ENCODE results near the gene CMTM8. TPM values are rescaled to one million over a fixed set of nuclear protein-coding genes. Genes with fewer than 3 reads are reported as not detected.

Gene CMTM8
- total and polyA plus RNA-seq, 3 experiments from 2014 or later = 3.3 to 4.1 (median 3.3) TPM

DNA sequence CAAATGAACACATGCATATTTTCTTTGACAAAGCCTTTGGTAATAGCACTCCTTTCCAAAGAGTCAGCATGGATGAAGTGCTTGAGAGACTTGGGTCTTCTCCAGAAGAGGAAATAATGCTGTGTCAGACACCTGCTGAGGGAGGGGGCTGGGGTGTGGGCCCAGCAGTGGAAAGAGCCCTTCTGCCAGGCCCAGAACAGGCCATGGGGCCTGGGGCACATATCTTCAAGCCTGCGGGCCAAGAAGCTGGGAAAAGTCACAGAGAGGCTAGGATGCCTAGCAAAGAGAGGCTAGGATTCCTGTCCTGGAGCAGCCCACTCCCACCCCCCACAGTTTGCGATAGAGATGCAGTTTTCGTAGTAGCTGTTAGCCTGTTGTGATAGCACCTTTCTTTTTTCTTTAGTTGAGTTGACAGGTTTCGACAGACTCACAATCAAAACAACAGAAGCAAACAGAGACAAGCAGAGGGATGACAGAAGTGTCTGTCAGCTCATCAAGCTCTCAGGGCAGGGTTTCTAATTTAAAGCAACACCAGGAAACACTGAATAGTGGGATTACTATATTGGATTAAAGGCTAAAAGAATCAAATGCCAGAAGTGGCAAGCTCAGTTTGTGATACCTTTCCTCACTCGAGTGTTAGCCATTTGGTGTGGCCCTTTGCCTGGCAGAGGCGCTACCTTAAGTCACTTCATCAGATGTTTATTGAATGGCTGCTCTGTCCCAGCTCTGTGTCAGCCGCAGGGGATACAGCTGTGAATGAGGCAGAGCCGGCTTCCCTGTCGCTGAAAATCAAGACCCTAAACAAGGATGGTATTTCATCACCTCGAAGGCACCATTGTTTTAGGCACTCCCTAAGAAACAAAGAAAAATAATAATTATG lies 172.1 kb downstream of the CMTM8 start:
- Mint-ChIP-seq H3K4me3 (peak overlapping the region in 1 of 7 donors; percentile 16), H3K27ac (peak overlapping the region; percentile 9 to 78 (median 56)), H3K36me3 (peaks cover 0 to 27% (median 3%) of the 10 kb centered on the region in 3 donors), H3K27me3 (no peaks in the 10 kb centered on the region), H3K9me3 (no peaks in the 10 kb centered on the region), H3K4me1 (peaks cover 34 to 93% (median 46%) of the 10 kb centered on the region in 3 donors)
- Histone ChIP-seq H3K4me1 (ENCODE audit: insufficient read depth, low read length) (peaks cover 41% of the 10 kb centered on the region), H3K27me3 (ENCODE audit: insufficient read depth, low read length, poor library complexity, severe bottlenecking) (no peaks in the 10 kb centered on the region), H3K36me3 (ENCODE audit: insufficient read depth, low read length) (no peaks in the 10 kb centered on the region), H3K9me3 (ENCODE audit: low read length) (no peaks in the 10 kb centered on the region), H3K4me3 (ENCODE audit: low read length) (no peak overlapping the region), H3K27ac (ENCODE audit: low read depth, low read length) (no peak overlapping the region)
- ChIA-PET CTCF (interaction anchor here (0.7 to 6.4 kb wide), 5 partner anchors 16 to 87 kb away, joined by 3 to 39 read pairs (median 4); no protein-coding TSS in a partner anchor), POLR2A (no interaction called here)
- DNase-seq = no peak

DNA sequence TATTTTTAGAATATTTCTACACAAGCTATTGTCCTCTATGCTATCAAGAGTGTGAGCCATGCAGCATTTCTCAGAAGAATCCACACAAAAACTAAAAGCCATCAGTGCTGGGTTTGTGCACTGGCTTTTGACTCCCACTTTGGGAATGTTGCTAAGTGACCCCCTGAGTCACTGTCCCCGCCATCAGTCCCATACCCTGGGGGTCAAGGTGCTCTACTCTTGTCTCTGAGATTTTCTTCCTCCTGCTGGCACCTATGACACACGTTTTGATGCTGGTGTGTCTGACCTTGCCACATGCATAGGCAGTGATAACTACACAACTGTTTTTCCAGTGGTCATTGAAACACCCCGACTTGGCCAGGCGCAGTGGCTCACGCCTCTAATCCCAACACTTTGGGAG lies 173.0 kb downstream of the CMTM8 start:
- Histone ChIP-seq H3K4me3 (ENCODE audit: low read length) (no peak overlapping the region), H3K9me3 (ENCODE audit: low read length) (no peaks in the 10 kb centered on the region), H3K27ac (ENCODE audit: low read depth, low read length) (no peak overlapping the region), H3K27me3 (ENCODE audit: insufficient read depth, low read length, poor library complexity, severe bottlenecking) (no peaks in the 10 kb centered on the region), H3K4me1 (ENCODE audit: insufficient read depth, low read length) (peaks cover 47% of the 10 kb centered on the region), H3K36me3 (ENCODE audit: insufficient read depth, low read length) (no peaks in the 10 kb centered on the region)
- peak overlapping the region in 4 of 8 donors; percentile 26 to 91 (median 80) for H3K27ac Mint-ChIP-seq
- DNase-seq = no peak
- no peaks in the 10 kb centered on the region for H3K9me3 Mint-ChIP-seq
- peaks cover 0 to 19% (median 3%) of the 10 kb centered on the region in 3 donors for H3K36me3 Mint-ChIP-seq
- H3K27me3 Mint-ChIP-seq = no peaks in the 10 kb centered on the region
- peak overlapping the region in 1 of 7 donors; percentile 3 for H3K4me3 Mint-ChIP-seq
- ChIA-PET CTCF (interaction anchor here (1.1 to 6.4 kb wide), 3 partner anchors 15 to 86 kb away, joined by 3 to 39 read pairs (median 12); no protein-coding TSS in a partner anchor), POLR2A (no interaction called here)
- H3K4me1 Mint-ChIP-seq = peaks cover 37 to 92% (median 52%) of the 10 kb centered on the region in 3 donors

DNA sequence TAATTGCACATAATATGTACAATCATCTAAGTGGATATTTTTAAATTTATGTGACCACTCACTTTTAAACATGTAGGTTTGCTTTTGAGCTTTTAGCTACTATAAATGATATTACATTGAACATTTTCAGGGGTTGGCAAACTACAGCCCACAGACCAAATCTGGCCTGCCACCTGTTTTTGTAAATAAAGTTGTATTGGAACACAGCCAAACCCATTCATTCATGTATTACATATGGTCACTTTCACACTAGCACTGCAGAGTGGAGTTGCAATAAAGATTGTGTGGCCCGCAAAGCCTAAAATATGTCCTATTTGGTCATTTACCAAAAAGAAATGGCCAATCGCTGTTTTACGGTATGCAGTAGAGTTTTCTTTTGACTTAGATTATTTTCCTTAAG lies 174.4 kb downstream of the CMTM8 start:
- Mint-ChIP-seq H3K27ac (peak overlapping the region in 5 of 8 donors; percentile 53 to 96 (median 67)), H3K36me3 (peaks cover 0 to 10% (median 5%) of the 10 kb centered on the region in 3 donors), H3K4me3 (no peak overlapping the region), H3K9me3 (no peaks in the 10 kb centered on the region), H3K4me1 (peaks cover 39 to 92% (median 58%) of the 10 kb centered on the region in 3 donors), H3K27me3 (no peaks in the 10 kb centered on the region)
- H3K27me3 ChIP-seq (ENCODE audit: insufficient read depth, low read length, poor library complexity, severe bottlenecking) = no peaks in the 10 kb centered on the region
- CTCF ChIA-PET = interaction anchor here (1.1 to 6.4 kb wide), 5 partner anchors 10 to 43 kb away, joined by 3 to 39 read pairs (median 8); no protein-coding TSS in a partner anchor
- H3K27ac ChIP-seq (ENCODE audit: low read depth, low read length) = no peak overlapping the region
- DNase-seq = no peak
- H3K4me1 ChIP-seq (ENCODE audit: insufficient read depth, low read length) = peaks cover 56% of the 10 kb centered on the region
- no peak overlapping the region for H3K4me3 ChIP-seq (ENCODE audit: low read length)
- POLR2A ChIA-PET = no interaction called here
- no peaks in the 10 kb centered on the region for H3K36me3 ChIP-seq (ENCODE audit: insufficient read depth, low read length)
- H3K9me3 ChIP-seq (ENCODE audit: low read length) = no peaks in the 10 kb centered on the region

DNA sequence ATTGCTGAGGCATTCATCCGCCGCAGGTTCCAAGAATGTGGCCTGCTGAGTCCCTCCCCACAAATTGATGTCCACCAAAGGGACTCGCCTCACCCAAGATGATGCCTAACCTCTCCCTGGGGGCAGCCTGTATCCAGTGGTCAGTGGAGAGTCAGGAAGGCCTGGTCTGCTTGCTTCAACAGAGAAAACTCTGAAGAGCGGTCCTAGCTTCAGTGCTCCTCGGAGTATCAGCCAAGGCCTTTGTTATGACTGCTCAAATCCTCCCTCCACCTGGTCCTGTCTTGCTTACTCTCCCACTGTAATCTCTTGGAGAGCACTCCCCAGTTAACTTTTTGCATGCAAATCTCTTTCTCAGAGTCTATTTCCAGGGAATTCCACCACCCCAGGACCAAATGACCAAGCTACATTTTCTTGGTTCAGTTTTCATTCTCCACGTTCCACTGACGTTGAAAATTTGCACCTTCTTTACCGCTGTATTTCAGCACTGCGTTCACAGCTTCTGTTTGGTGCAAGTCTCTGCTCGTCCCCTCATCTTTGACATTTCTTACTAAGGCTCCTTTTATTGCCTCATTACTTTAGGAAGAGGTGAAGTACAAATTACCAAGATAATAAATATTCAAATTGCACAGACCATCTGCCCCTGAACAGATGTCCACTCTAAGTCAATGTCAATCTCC lies 175.5 kb downstream of the CMTM8 start:
- Mint-ChIP-seq H3K4me3 (peak overlapping the region in 6 of 7 donors; percentile 5 to 84 (median 58)), H3K27me3 (no peaks in the 10 kb centered on the region), H3K36me3 (peaks cover 0 to 8% (median 5%) of the 10 kb centered on the region in 3 donors), H3K9me3 (no peaks in the 10 kb centered on the region), H3K27ac (peak overlapping the region; percentile 94 to 98 (median 96)), H3K4me1 (peaks cover 43 to 93% (median 63%) of the 10 kb centered on the region in 3 donors)
- H3K36me3 ChIP-seq (ENCODE audit: insufficient read depth, low read length) = no peaks in the 10 kb centered on the region
- no peak for DNase-seq
- no peak overlapping the region for H3K27ac ChIP-seq (ENCODE audit: low read depth, low read length)
- ChIA-PET POLR2A (interaction anchor here (0.6 to 2.7 kb wide), 9 partner anchors 10 to 299 kb away, joined by 3 to 15 read pairs (median 5); no protein-coding TSS in a partner anchor), CTCF (interaction anchor here (0.8 to 6.4 kb wide), 16 partner anchors 11 to 118 kb away, joined by 3 to 39 read pairs (median 4); partner anchors contain the start of gene CMTM7)
- H3K9me3 ChIP-seq (ENCODE audit: low read length) = no peaks in the 10 kb centered on the region
- H3K4me3 ChIP-seq (ENCODE audit: low read length) = no peak overlapping the region
- H3K4me1 ChIP-seq (ENCODE audit: insufficient read depth, low read length) = peaks cover 66% of the 10 kb centered on the region
- no peaks in the 10 kb centered on the region for H3K27me3 ChIP-seq (ENCODE audit: insufficient read depth, low read length, poor library complexity, severe bottlenecking)

DNA sequence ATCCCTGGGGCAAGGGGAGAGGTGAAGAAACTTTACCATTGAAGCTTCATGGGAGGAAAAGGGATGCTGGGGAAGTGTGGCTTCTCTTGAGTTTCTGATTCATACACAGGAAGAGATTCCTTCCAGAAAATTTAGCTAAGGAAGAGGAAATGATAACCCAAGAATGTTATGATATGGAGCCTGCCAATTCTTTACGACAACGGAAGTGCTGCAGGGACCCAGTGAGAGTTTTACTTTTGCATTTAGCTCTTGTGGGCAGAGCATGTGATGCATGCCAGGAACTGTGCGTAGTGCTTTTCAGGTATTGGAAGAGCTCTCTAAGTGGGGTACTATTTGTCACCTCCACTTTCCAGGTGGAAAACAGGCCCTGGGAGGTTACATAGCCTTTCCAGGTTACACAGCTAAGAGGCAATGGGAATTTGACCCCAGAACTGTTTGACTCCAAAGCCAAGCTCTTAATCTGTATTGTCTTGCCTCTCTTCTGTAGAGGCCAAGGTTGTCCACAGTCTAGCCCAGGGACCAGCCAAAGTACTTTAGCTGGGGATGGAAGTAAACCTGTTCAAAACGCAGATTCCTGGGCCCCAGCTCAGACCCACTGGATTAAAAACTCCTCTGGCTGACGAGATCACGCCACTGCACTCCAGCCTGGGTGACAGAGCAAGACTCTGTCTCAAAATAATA lies 176.2 kb downstream of the CMTM8 start:
- peak in 3 of 5 donors; percentile 51 to 72 (median 71) for DNase-seq
- CTCF ChIA-PET = interaction anchor here (0.8 to 6.4 kb wide), 15 partner anchors 12 to 119 kb away, joined by 3 to 39 read pairs (median 4); partner anchors contain the start of gene CMTM7
- no peaks in the 10 kb centered on the region for H3K36me3 ChIP-seq (ENCODE audit: insufficient read depth, low read length)
- H3K27me3 ChIP-seq (ENCODE audit: insufficient read depth, low read length, poor library complexity, severe bottlenecking) = no peaks in the 10 kb centered on the region
- no peaks in the 10 kb centered on the region for H3K9me3 ChIP-seq (ENCODE audit: low read length)
- H3K27ac Mint-ChIP-seq = peak overlapping the region; percentile 94 to 98 (median 96)
- peak overlapping the region; percentile 5 to 84 (median 60) for H3K4me3 Mint-ChIP-seq
- peaks cover 0 to 4% (median 2%) of the 10 kb centered on the region in 3 donors for H3K36me3 Mint-ChIP-seq
- H3K9me3 Mint-ChIP-seq = no peaks in the 10 kb centered on the region
- H3K4me1 ChIP-seq (ENCODE audit: insufficient read depth, low read length) = peaks cover 72% of the 10 kb centered on the region
- peaks cover 45 to 93% (median 66%) of the 10 kb centered on the region in 3 donors for H3K4me1 Mint-ChIP-seq
- H3K4me3 ChIP-seq (ENCODE audit: low read length) = no peak overlapping the region
- no peak overlapping the region for H3K27ac ChIP-seq (ENCODE audit: low read depth, low read length)
- POLR2A ChIA-PET = interaction anchor here (0.6 to 2.7 kb wide), 10 partner anchors 9 to 299 kb away, joined by 3 to 15 read pairs (median 4); no protein-coding TSS in a partner anchor
- H3K27me3 Mint-ChIP-seq = no peaks in the 10 kb centered on the region

DNA sequence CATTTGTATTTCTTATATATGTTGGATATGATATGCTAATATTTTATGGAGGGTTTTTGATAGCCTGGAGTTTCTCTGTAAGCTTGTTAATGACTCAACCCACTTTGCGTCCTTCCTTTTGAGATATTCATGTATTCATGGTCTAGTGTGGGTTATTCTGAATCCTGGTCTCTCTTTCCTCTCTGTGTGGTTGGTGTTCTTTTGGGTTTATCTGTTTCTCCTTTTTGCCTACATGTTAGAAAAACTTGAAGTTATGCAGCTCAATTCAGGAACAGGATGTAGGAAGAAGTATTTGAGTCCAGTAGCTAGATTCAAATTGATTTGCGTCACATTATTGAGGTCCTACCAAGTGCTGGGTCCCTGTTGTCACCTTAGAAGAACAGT lies 181.3 kb downstream of the CMTM8 start:
- POLR2A ChIA-PET = interaction anchor here (0.5 kb wide), 1 partner anchor 39 kb away, joined by 3 read pairs; no protein-coding TSS in a partner anchor
- H3K4me1 ChIP-seq (ENCODE audit: insufficient read depth, low read length) = peaks cover 94% of the 10 kb centered on the region
- no peak overlapping the region for H3K4me3 ChIP-seq (ENCODE audit: low read length)

More for the DNA sequence above, 181.3 kb downstream of the CMTM8 start:
- peaks cover 0 to 2% (median 0%) of the 10 kb centered on the region in 3 donors for H3K36me3 Mint-ChIP-seq
- DNase-seq = no peak
- H3K27ac Mint-ChIP-seq = peak overlapping the region in 7 of 8 donors; percentile 45 to 98 (median 87)
- H3K27me3 ChIP-seq (ENCODE audit: insufficient read depth, low read length, poor library complexity, severe bottlenecking) = no peaks in the 10 kb centered on the region
- H3K4me1 Mint-ChIP-seq = peaks cover 66 to 98% (median 83%) of the 10 kb centered on the region in 3 donors
- H3K27me3 Mint-ChIP-seq = peaks cover 0 to 3% of the 10 kb centered on the region in 2 donors
- CTCF ChIA-PET = interaction anchor here (1.1 to 3.9 kb wide), 5 partner anchors 9 to 48 kb away, joined by 3 to 16 read pairs (median 5); no protein-coding TSS in a partner anchor
- no peaks in the 10 kb centered on the region for H3K36me3 ChIP-seq (ENCODE audit: insufficient read depth, low read length)
- H3K9me3 ChIP-seq (ENCODE audit: low read length) = no peaks in the 10 kb centered on the region
- H3K9me3 Mint-ChIP-seq = no peaks in the 10 kb centered on the region
- no peak overlapping the region for H3K27ac ChIP-seq (ENCODE audit: low read depth, low read length)
- peak overlapping the region in 4 of 7 donors; percentile 34 to 88 (median 64) for H3K4me3 Mint-ChIP-seq
